BJ (cell line): ENCODE measurements around the gene DNASE1L3. TPM values are rescaled to one million over a fixed set of nuclear protein-coding genes. Genes with fewer than 3 reads are reported as not detected.
"Not testable (repeated sequence)": the region's sequence is repeated elsewhere in the genome, so short reads cannot be mapped to it uniquely, and the experiment has no call there.

ENCODE experiments used
- CTCF ChIA-PET: fragments of 350-600 bp; formaldehyde crosslinking; extraction: SDS; loops from one replicate; lab custom pipeline; 2021; ENCODE audit warnings: antibody characterized with exemption, inconsistent platforms; lab: Yijun Ruan, JAX
- POLR2A ChIA-PET: fragments of 300-600 bp; sonication (Branson Sonifier 250); formaldehyde crosslinking; extraction: SDS; loops from one replicate; lab custom pipeline; 2021; ENCODE audit warnings: antibody characterized with exemption; lab: Charles Lee
- DNase-seq: peaks from one replicate; pipeline ENCODE4 v3.0.0-alpha.2; 2011; ENCODE audit warnings: low read depth
- H3K27me3 ChIP-seq: 2 replicates; pipeline ENCODE4 v1.6.0; 2011; ENCODE audit warnings: low read length; ENCODE audit not compliant: control insufficient read depth, insufficient read depth
- H3K36me3 ChIP-seq: 2 replicates; pipeline ENCODE4 v1.5.1; 2011; ENCODE audit warnings: low read length; ENCODE audit not compliant: control insufficient read depth, insufficient read depth
- H3K4me3 ChIP-seq: 2 replicates; pipeline ENCODE4 v1.5.1; 2011; ENCODE audit warnings: low read depth, mild to moderate bottlenecking, control low read depth, low read length
- polyA plus RNA-seq: library from polyadenylated mRNA; depleted of rRNA; stranded (reverse); fragments of >200 nt; gene quantifications from 2 replicates; pipeline ENCODE4 v1.2.3, GENCODE V29; 2011
- TF ChIP-seq, protein P1 (sequence below): IDR thresholded peaks from 2 replicates; pipeline ENCODE4 v1.5.1; 2011; ENCODE audit warnings: low read depth, mild to moderate bottlenecking, control low read depth, inconsistent platforms, low read length, moderate library complexity; ENCODE audit not compliant: insufficient read depth

The DNASE1L3 gene
- polyA plus RNA-seq, 1 experiment = not detected

DNA sequence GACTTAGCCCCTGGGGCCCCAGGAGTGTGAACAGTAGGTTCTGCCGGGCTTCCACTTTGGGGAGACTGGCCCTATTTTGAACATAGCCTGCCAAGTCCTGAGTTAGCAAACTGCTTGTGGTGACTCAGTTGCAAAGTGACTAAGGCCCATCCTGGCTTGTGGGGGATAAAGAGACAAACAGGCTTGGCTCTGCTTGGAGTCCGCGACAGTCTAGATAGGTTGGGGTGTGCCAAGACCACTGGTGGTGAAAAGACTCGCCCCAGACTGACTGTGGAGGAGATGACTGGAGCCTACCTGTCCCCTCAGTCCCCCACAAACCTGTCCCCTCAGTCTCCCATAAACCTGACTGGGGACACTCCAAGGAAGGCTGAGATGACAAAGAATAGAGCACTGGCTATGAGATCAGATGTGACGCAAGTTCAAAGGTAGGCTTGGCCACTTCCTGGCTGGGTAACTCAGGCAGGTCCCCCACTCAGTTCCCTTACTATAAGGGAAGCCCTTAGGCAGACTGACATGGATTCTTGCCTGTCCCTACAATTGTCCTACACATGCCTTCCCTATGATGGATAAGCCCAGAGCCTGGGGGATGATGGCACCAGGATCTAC lies 4.3 kb downstream of the DNASE1L3 start:
- Histone ChIP-seq H3K4me3 (no peak overlapping the region), H3K36me3 (no peaks in the 10 kb centered on the region), H3K27me3 (peaks cover 3% of the 10 kb centered on the region; the same call in 1 of the 2 replicates)
- DNase-seq = peak; percentile 16
- TF ChIP-seq, protein P1, sequence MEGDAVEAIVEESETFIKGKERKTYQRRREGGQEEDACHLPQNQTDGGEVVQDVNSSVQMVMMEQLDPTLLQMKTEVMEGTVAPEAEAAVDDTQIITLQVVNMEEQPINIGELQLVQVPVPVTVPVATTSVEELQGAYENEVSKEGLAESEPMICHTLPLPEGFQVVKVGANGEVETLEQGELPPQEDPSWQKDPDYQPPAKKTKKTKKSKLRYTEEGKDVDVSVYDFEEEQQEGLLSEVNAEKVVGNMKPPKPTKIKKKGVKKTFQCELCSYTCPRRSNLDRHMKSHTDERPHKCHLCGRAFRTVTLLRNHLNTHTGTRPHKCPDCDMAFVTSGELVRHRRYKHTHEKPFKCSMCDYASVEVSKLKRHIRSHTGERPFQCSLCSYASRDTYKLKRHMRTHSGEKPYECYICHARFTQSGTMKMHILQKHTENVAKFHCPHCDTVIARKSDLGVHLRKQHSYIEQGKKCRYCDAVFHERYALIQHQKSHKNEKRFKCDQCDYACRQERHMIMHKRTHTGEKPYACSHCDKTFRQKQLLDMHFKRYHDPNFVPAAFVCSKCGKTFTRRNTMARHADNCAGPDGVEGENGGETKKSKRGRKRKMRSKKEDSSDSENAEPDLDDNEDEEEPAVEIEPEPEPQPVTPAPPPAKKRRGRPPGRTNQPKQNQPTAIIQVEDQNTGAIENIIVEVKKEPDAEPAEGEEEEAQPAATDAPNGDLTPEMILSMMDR = no peak
- ChIA-PET CTCF (interaction anchor here (2.9 to 4.8 kb wide), 2 partner anchors 9 to 18 kb away, joined by 13 to 34 read pairs; no protein-coding TSS in a partner anchor), POLR2A (no interaction called here)

DNA sequence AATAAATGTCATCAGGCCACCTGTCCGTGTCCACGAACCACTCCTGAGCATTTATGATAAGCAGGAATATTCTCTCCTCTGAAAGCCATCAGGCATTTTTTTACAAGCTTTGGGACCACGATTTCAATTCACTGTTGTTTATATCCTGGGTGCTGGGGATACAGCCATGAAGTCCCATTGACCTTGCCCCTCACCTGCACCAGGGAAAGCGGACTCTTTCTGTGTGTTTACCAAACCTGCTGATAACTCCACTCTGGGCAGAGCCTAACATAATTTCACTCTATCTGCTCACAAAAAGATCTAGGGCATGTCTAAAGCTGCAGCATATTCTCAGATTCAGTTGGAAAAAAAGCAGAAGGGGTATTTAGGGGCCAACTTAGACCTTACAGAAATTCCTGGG lies 4.8 kb downstream of the DNASE1L3 start:
- Histone ChIP-seq H3K27me3 (peaks cover 3% of the 10 kb centered on the region; the same call in 1 of the 2 replicates), H3K36me3 (no peaks in the 10 kb centered on the region), H3K4me3 (no peak overlapping the region)
- DNase-seq = no peak
- TF ChIP-seq, protein P1 = no peak
- POLR2A ChIA-PET = no interaction called here
- CTCF ChIA-PET = interaction anchor here (0.6 to 4.8 kb wide), 3 partner anchors 9 to 401 kb away, joined by 3 to 34 read pairs (median 3); no protein-coding TSS in a partner anchor

DNA sequence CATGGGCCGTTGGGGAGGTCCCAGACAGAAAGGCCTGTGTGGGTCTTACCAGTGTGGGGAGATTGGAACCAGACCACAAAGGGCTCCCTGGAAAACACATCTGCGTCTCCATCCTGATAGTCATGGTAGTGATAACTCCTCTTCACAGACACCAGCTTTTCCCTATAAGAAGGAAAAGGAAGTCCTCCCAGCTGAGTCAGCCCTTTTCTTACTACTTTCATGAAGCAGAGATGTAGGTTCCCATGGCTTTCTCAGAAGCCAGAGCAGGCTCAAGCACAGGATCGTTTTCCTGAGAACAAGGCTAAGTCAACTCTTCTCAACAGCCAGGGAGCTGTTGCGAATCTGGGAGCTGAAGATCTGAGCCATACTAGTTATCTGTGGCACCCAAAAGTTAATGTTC lies 6.1 kb downstream of the DNASE1L3 start:
- no peak for DNase-seq
- no peak overlapping the region for H3K4me3 ChIP-seq
- POLR2A ChIA-PET = no interaction called here
- H3K27me3 ChIP-seq = peaks cover 1% of the 10 kb centered on the region; the same call in 1 of the 2 replicates
- CTCF ChIA-PET = interaction anchor here (0.5 to 4.8 kb wide), 5 partner anchors 11 to 102 kb away, joined by 3 to 34 read pairs (median 4); partner anchors contain the start of genes HTD2 and RPP14
- TF ChIP-seq, protein P1 = no peak
- no peaks in the 10 kb centered on the region for H3K36me3 ChIP-seq

DNA sequence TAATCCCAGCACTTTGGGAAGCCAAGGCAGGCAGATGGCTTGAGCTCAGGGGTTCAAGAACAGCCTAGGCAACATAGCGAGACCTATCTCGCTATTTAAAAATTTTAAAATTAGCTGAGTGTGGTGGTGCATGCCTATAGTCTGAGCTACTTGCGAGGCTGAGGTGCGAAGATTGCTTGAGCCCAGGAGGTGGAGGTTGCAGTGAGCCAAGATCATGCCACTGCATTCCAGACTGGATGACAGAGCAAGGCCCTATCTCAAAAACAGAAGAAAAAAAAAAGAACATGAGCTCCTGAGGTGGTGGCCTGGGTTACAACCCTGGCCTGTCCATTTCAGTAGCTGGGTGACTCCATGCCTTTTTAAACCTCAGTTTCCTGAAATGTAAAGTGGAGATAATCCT lies 7.2 kb downstream of the DNASE1L3 start:
- Histone ChIP-seq H3K27me3 (peaks cover 1% of the 10 kb centered on the region; the same call in 1 of the 2 replicates), H3K4me3 (no peak overlapping the region), H3K36me3 (no peaks in the 10 kb centered on the region)
- POLR2A ChIA-PET = no interaction called here
- CTCF ChIA-PET = interaction anchor here (0.9 to 4.8 kb wide), 6 partner anchors 12 to 103 kb away, joined by 3 to 34 read pairs (median 5); partner anchors contain the start of genes HTD2 and RPP14
- DNase-seq = no peak
- TF ChIP-seq, protein P1 = no peak

DNA sequence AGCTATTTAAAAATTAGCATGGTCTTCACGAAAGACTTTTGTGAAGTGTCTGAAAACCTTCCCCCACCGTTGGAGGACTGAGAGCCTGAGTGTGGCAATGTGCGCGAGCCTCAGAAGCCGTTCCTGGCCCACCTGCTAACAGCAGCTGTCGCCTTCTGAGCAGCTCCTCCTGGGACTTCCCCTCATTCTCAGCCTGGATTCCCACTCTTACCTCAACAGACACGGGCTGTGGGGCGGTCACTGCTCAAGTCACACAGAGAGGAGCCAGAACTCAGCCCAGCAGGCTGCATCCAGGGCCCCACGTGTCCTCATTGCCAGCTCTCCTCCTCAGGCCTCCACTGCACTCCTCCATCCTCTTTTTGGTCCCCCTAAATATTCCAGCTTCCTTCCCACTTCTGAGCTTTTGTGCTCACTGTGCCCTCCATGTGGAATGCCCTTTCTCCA lies 7.8 kb downstream of the DNASE1L3 start:
- H3K36me3 ChIP-seq = no peaks in the 10 kb centered on the region
- ChIA-PET POLR2A (no interaction called here), CTCF (interaction anchor here (0.6 to 4.8 kb wide), 7 partner anchors 12 to 116 kb away, joined by 3 to 34 read pairs (median 3); partner anchors contain the start of genes HTD2 and RPP14)
- peaks cover 1% of the 10 kb centered on the region; the same call in 1 of the 2 replicates for H3K27me3 ChIP-seq
- no peak overlapping the region for H3K4me3 ChIP-seq
- DNase-seq = no peak
- TF ChIP-seq, protein P1 = no peak

DNA sequence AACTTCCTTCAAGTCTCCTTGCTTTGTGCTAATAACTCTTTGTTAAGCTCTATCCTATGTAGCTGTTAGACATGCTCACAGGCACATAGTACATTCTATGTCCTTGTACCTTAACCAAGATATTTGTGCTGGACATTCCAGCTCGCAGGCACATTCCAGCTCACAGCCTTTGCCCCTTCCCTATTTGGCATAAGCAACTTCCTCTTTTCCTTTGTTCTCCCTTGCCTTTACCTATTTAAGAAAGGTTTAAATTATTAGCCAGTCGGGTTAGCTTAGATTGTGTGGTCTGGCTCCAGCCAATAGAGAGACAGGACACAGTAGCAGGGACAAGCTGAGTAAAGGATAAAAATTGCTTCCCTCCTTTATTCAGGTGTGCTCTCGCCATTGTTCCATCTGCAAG lies 9.3 kb downstream of the DNASE1L3 start:
- POLR2A ChIA-PET = interaction anchor here (0.6 kb wide), 1 partner anchor 367 kb away, joined by 19 read pairs; no protein-coding TSS in a partner anchor
- H3K4me3 ChIP-seq, H3K36me3 ChIP-seq, DNase-seq, H3K27me3 ChIP-seq: not testable (repeated sequence)
- CTCF ChIA-PET = interaction anchor here (2.7 to 5.5 kb wide), 2 partner anchors 14 to 105 kb away, joined by 15 to 18 read pairs; partner anchors contain the start of genes HTD2 and RPP14
